22Rv1 (cell line): ENCODE data around the gene SPATC1L.
"Not testable (repeated sequence)": the region's sequence is repeated elsewhere in the genome, so short reads cannot be mapped to it uniquely, and the experiment has no call there.

Experiments
- ZFX ChIP-seq: fragments of 450-650 bp; IDR thresholded peaks from 2 replicates; pipeline ENCODE4 v1.6.1; 2017; ENCODE audit warnings: antibody characterized with exemption, borderline replicate concordance
- TF ChIP-seq, protein P1 (sequence below): fragments of 450-650 bp; IDR thresholded peaks from 2 replicates; pipeline ENCODE4 v1.5.1; 2017; ENCODE audit warnings: mild to moderate bottlenecking

DNA sequence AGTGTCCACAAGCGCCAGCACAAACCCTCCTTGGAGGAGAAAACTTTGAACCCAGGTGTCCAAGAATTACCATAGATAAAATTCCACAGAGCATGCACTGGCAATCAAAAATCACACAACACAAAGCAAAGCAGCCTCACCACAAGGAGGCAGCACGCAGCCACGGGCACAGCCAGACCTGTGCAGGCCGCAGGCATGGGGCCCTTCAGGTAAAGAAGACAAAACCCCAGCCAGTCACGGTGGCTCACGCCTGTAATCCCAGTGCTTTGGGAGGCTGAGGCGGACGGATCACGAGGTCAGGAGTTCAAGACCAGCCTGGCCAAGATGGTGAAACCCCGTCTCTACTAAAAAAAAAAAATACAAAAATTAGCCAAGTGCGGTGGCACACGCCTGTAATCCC, 36.8 kb downstream of the SPATC1L start:
- TF ChIP-seq, protein P1, sequence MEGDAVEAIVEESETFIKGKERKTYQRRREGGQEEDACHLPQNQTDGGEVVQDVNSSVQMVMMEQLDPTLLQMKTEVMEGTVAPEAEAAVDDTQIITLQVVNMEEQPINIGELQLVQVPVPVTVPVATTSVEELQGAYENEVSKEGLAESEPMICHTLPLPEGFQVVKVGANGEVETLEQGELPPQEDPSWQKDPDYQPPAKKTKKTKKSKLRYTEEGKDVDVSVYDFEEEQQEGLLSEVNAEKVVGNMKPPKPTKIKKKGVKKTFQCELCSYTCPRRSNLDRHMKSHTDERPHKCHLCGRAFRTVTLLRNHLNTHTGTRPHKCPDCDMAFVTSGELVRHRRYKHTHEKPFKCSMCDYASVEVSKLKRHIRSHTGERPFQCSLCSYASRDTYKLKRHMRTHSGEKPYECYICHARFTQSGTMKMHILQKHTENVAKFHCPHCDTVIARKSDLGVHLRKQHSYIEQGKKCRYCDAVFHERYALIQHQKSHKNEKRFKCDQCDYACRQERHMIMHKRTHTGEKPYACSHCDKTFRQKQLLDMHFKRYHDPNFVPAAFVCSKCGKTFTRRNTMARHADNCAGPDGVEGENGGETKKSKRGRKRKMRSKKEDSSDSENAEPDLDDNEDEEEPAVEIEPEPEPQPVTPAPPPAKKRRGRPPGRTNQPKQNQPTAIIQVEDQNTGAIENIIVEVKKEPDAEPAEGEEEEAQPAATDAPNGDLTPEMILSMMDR: peak; percentile 82
- TF ChIP-seq ZFX: not testable (repeated sequence)
